Activated CD4-positive, alpha-beta T cell treated with anti-CD3 and anti-CD28 coated beads, Interleukin-2, Interleukin-6, amounts not matched to agents 100 ng/mL and 50 ng/mL, durations not matched to agents 16 hours and 8 hours (primary cell): Measurements from ENCODE around the gene NXPE3.

Experiments used
- DNase-seq: peaks from one replicate; pipeline ENCODE4 v3.0.0-alpha.2; 2020

The NXPE3 gene

GRCh38 chr3:101803173-101803782 lies 24.3 kb downstream of the NXPE3 start:
- DNase-seq, result peak; percentile 75

- no peak for DNase-seq
These were observed 24.9 kb downstream of the NXPE3 start for GRCh38 chr3:101803939-101804338.

GRCh38 chr3:101806491-101806890 lies 27.5 kb downstream of the NXPE3 start:
- DNase-seq, result no peak

- peak; percentile 67 for DNase-seq
These were observed 28.9 kb downstream of the NXPE3 start for GRCh38 chr3:101807888-101808287.

- DNase-seq, result peak; percentile 51
These were observed 30.4 kb downstream of the NXPE3 start for GRCh38 chr3:101809178-101810021.

GRCh38 chr3:101810022-101810418 lies 31.0 kb downstream of the NXPE3 start:
- DNase-seq, result no peak

- DNase-seq, result peak; percentile 44
These were observed 32.9 kb downstream of the NXPE3 start for GRCh38 chr3:101811875-101812274.

GRCh38 chr3:101812895-101813294 lies 33.9 kb downstream of the NXPE3 start:
- no peak for DNase-seq

GRCh38 chr3:101813817-101814440 lies 34.9 kb downstream of the NXPE3 start:
- peak; percentile 41 for DNase-seq

- DNase-seq, result no peak
These were observed 35.8 kb downstream of the NXPE3 start for GRCh38 chr3:101814835-101815234.

- DNase-seq, result no peak
These were observed 37.5 kb downstream of the NXPE3 start for GRCh38 chr3:101816215-101817149.

GRCh38 chr3:101817992-101818391 lies 39.0 kb downstream of the NXPE3 start:
- DNase-seq, result no peak

- DNase-seq, result no peak
These were observed 40.7 kb downstream of the NXPE3 start for GRCh38 chr3:101819649-101820206.

GRCh38 chr3:101821503-101821902 lies 42.5 kb downstream of the NXPE3 start:
- DNase-seq, result no peak

- no peak for DNase-seq
These were observed 44.5 kb downstream of the NXPE3 start for GRCh38 chr3:101823525-101823924.

- no peak for DNase-seq
These were observed 45.7 kb downstream of the NXPE3 start for GRCh38 chr3:101824702-101825101.

GRCh38 chr3:101825904-101826445 lies 47.0 kb downstream of the NXPE3 start:
- peak; percentile 49 for DNase-seq

GRCh38 chr3:101827211-101828174 lies 48.5 kb downstream of the NXPE3 start:
- peak; percentile 85 for DNase-seq

GRCh38 chr3:101828276-101828675 lies 49.3 kb downstream of the NXPE3 start:
- DNase-seq, result no peak

GRCh38 chr3:101828691-101829436 lies 49.9 kb downstream of the NXPE3 start:
- peak; percentile 75 for DNase-seq
